ENCODE measurements around the gene UPF1.

The UPF1 gene

GRCh38 chr19:18881491-18881890 lies 49.7 kb downstream of the UPF1 start:
- no peaks in the 10 kb centered on the region; the same call in 1 of the 2 replicates for H3K9me3 ChIP-seq
- peaks cover 3% of the 10 kb centered on the region; the same call in 1 of the 2 replicates for H3K4me1 ChIP-seq
- H3K4me3 ChIP-seq (ENCODE audit: low read depth, low read length): no peak overlapping the region
- no peak for TF ChIP-seq CTCF (IDR thresholded peaks at IDR 0.05; ENCODE audit: low read depth, low read length)
- no peak for DNase-seq
- H3K36me3 ChIP-seq: no peaks in the 10 kb centered on the region; the same call in 1 of the 2 replicates
- no peaks in the 10 kb centered on the region for H3K27me3 ChIP-seq

DNA sequence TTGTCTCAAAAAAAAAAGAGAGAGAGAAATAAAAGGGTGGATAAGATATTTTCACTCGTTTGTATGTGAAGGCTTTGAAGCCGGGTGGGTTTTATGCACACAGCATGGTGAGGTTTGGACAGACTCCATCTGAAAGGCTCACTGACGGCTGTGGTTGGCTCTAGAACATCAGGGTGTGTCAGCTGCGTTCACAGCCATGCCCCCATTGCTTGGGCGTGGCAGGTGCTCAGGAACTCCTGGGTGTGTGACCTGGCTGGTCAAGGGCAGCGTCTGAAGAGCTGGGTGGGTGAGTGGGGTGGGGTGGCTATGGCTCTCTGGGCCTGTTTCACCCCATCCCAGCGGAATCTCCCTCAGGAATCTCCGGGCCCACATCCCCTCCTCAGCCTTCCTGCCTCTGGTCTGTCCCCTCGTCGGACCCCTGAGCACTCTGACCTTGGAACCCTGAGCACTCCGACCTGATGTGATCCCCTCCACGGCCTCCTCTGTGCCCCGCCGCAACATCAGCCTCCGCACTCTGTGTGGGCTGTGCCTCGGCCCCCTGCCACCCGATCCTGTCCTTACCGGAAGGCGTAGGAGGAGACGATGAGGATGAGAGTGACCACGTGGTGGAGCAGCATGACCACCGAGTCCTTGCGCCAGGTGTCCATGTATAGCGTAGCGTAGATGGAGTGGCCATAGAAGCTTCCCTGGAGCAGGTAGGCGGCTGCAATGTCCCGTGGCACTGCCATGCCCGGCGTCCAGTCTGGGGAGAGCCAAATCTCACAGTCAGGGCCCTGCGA lies 52.0 kb downstream of the UPF1 start:
- Histone ChIP-seq H3K4me3 (ENCODE audit: low read depth, low read length) (no peak overlapping the region), H3K36me3 (no peaks in the 10 kb centered on the region), H3K27me3 (no peaks in the 10 kb centered on the region), H3K9me3 (no peaks in the 10 kb centered on the region; the same call in 1 of the 2 replicates), H3K4me1 (peaks cover 3% of the 10 kb centered on the region; the same call in 1 of the 2 replicates)
- TF ChIP-seq CTCF (IDR thresholded peaks at IDR 0.05; ENCODE audit: low read depth, low read length): no peak
- no peak for DNase-seq

DNA sequence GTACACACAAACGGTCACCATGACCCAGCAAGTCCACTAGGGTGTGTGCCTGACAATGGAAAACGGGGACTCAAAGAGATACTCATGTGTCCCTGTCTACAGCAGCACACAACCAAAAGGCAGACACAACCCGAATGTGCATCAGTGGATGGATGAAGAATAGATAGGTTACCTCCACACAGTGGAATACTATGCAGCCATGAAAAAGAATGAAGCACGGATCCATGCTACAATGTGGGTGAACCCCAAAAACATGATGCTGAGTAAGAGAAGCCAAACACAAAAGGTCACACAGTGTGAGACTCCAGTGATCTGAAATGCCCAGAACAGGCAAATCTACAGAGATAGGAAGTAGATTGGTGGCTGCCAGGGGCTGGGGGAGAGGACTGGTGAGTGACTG lies 55.2 kb downstream of the UPF1 start:
- H3K4me3 ChIP-seq (ENCODE audit: low read depth, low read length): no peak overlapping the region
- H3K36me3 ChIP-seq: no peaks in the 10 kb centered on the region
- DNase-seq: no peak

DNA sequence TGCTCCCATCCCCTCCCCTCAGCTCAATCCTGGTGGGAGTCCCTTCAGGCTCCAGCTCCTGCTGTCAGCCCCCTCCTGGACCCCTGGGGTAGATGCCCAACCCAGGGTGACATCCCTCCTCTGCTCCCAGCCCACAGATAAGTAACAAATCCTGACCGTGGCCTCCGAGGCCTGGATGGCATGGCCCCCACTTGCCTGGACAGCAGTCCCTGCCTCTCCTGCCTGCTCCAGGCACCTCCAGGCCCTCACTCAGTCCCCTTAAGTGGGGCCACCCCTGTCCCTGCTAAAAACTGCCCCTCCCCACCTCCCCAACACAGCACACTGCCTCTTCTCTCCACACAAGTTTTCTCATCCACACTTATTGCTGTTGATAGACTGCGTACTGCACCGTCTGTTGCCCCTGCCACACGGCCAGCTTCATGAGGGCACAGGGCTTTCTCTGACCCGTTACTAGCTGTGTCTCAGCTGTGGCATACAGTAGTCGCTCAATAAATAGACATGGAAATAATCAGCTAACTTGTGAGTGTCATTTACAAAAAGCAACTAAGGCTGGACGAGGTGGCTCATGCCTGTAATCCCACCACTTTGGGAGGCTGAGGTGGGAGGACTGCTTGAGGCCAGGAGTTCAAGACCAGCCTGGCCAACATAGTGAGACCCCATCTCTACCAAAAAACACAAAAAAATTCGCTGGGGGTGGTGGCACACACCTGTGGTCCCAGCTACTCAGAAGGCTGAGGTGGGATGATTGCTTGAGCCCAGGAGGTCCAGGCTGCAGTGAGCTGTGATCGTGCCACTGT lies 58.4 kb downstream of the UPF1 start:
- Histone ChIP-seq H3K9me3 (no peaks in the 10 kb centered on the region), H3K36me3 (no peaks in the 10 kb centered on the region), H3K4me1 (peaks cover 4% of the 10 kb centered on the region; the same call in 1 of the 2 replicates), H3K27me3 (no peaks in the 10 kb centered on the region), H3K4me3 (ENCODE audit: low read depth, low read length) (no peak overlapping the region)
- no peak for TF ChIP-seq CTCF (IDR thresholded peaks at IDR 0.05; ENCODE audit: low read depth, low read length)
- no peak for DNase-seq

More for the DNA sequence above, 55.2 kb downstream of the UPF1 start:
- Histone ChIP-seq H3K27me3 (no peaks in the 10 kb centered on the region), H3K4me1 (no peaks in the 10 kb centered on the region), H3K9me3 (no peaks in the 10 kb centered on the region)
- TF ChIP-seq CTCF (IDR thresholded peaks at IDR 0.05; ENCODE audit: low read depth, low read length): no peak

- no peaks in the 10 kb centered on the region for H3K27me3 ChIP-seq
- no peaks in the 10 kb centered on the region for H3K36me3 ChIP-seq
- no peak for TF ChIP-seq CTCF (IDR thresholded peaks at IDR 0.05; ENCODE audit: low read depth, low read length)
- H3K4me1 ChIP-seq: peaks cover 11% of the 10 kb centered on the region
- H3K9me3 ChIP-seq: no peaks in the 10 kb centered on the region
- no peak for DNase-seq
- H3K4me3 ChIP-seq (ENCODE audit: low read depth, low read length): no peak overlapping the region
Observed at GRCh38 chr19:18893587-18894253, 62.0 kb downstream of the UPF1 start.

Measured in BE2C (cell line).